Upper lobe of left lung (tissue), 6 donors: Measurements from ENCODE around the gene DNAJC28. TPM values are rescaled to one million over a fixed set of nuclear protein-coding genes. Genes with fewer than 3 reads are reported as not detected.
A peak's percentile ranks its signal among the peaks of the same experiment; 100 is the strongest.

ENCODE experiments used
- ATAC-seq, 2 donors: fragments of 200-7000 bp; cut with Tn5 transposase; one replicate each; pipeline ENCODE4 v1.9.1; 2022; ENCODE audit warnings: mild to moderate bottlenecking in 2 of 2, moderate library complexity in 2 of 2; ENCODE audit not compliant: low FRiP score in 2 of 2
- DNase-seq, 2 donors: peaks; one replicate each; pipeline ENCODE4 v3.0.0-alpha.2; 2019 to 2020
- H3K27ac ChIP-seq, 4 donors: fragments of 200-600 bp; sonication (generic); one replicate each; pipeline ENCODE4 v1.5.1; 2016 to 2019
- H3K27me3 ChIP-seq, 4 donors: fragments of 200-600 bp; sonication (generic); one replicate each; pipeline ENCODE4 v1.5.1; 2017 to 2019
- H3K36me3 ChIP-seq, 4 donors: fragments of 200-600 bp; sonication (generic); one replicate each; pipeline ENCODE4 v1.5.1; 2016 to 2019
- H3K4me1 ChIP-seq, 4 donors: fragments of 200-600 bp; sonication (generic); one replicate each; pipeline ENCODE4 v1.5.1; 2018 to 2019
- H3K4me3 ChIP-seq, 4 donors: fragments of 200-600 bp; sonication (generic); one replicate each; pipeline ENCODE4 v1.5.1; 2017 to 2019; ENCODE audit warnings: mild to moderate bottlenecking in 2 of 4, moderate library complexity in 1 of 4
- H3K9me3 ChIP-seq, 4 donors: fragments of 200-600 bp; sonication (generic); one replicate each; pipeline ENCODE4 v1.5.1; 2018 to 2019
- EP300 ChIP-seq, 4 donors: sonication (generic); formaldehyde crosslinking; IDR thresholded peaks; one replicate each; pipeline ENCODE4 v1.5.1; 2017; ENCODE audit warnings: antibody characterized with exemption in 4 of 4, control low read depth in 2 of 4
- POLR2A ChIP-seq, 4 donors: fragments of 450-650 bp; IDR thresholded peaks; one replicate each; pipeline ENCODE4 v1.5.1; 2016 to 2017; ENCODE audit warnings: antibody characterized with exemption in 4 of 4, mild to moderate bottlenecking in 2 of 4
- POLR2AphosphoS5 ChIP-seq, 2 donors: sonication (generic); formaldehyde crosslinking; IDR thresholded peaks; one replicate each; pipeline ENCODE4 v1.5.1; 2017; ENCODE audit warnings: antibody characterized with exemption in 2 of 2
- WGBS, 2 donors: methylation state at CpG; one replicate each; pipeline ENCODE4 v1.1.5; 2017 to 2018; 5-methylcytosine and 5-hydroxymethylcytosine counted together
- total RNA-seq, 6 donors: library from RNA; depleted of rRNA in 4 of 6; stranded (reverse); fragments of >200 nt in 4 of 6; gene quantifications; one replicate each; pipeline versions ENCODE4 v1.1.0 to v1.2.1, GENCODE V29; 2016 to 2021
- TF ChIP-seq, protein P1 (sequence below), 6 experiments: fragments of 450-650 bp in 4 of 6; fragments of 200-600 bp in 2 of 6; sonication (generic) in 2 of 6; IDR thresholded peaks; one replicate each; pipeline ENCODE4 v1.5.1; 2016 to 2019; ENCODE audit warnings: antibody characterized with exemption in 6 of 6
- donor health status: DM: no; HTN: no; CAD: no; lungs with moderate emphysema.
- donor health status: DM: no; HTN: yes; CAD: no; lungs with severe emphysema.

The DNAJC28 gene
- total RNA-seq, 6 donors from 2014 or later, result 0.55 to 3.1 (median 1.6) TPM

DNA sequence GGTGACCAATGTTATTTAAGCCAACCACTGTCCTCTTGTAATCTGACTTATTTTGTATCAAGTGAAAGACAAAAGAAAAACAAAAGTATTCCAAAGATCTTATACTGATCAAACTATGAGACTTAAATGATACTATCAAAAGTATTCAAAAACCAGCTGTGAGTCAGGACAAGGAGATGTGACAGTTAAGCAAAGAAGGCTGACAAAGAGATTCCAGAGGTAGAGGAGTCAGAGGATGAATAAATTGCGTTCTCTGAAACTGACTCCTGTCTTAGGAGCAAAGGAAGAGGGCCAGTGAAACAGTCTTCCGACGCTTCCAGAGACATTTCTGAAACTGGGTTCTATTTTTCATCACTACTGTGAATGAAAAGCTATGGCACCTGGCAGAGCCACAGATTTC, 32.7 kb downstream of the DNAJC28 start:
- no peaks in the 10 kb centered on the region for H3K27me3 ChIP-seq
- H3K4me1 ChIP-seq, result no peaks in the 10 kb centered on the region
- H3K9me3 ChIP-seq, result no peaks in the 10 kb centered on the region
- DNase-seq (no peak), ATAC-seq (no peak)
- TF ChIP-seq EP300 (IDR thresholded peaks at IDR 0.05) (no peak), POLR2A (IDR thresholded peaks at IDR 0.05) (no peak)
- TF ChIP-seq, protein P1, sequence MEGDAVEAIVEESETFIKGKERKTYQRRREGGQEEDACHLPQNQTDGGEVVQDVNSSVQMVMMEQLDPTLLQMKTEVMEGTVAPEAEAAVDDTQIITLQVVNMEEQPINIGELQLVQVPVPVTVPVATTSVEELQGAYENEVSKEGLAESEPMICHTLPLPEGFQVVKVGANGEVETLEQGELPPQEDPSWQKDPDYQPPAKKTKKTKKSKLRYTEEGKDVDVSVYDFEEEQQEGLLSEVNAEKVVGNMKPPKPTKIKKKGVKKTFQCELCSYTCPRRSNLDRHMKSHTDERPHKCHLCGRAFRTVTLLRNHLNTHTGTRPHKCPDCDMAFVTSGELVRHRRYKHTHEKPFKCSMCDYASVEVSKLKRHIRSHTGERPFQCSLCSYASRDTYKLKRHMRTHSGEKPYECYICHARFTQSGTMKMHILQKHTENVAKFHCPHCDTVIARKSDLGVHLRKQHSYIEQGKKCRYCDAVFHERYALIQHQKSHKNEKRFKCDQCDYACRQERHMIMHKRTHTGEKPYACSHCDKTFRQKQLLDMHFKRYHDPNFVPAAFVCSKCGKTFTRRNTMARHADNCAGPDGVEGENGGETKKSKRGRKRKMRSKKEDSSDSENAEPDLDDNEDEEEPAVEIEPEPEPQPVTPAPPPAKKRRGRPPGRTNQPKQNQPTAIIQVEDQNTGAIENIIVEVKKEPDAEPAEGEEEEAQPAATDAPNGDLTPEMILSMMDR (IDR thresholded peaks at IDR 0.05), result no peak
- 99% methylated on average over 3 of the region's 3 CpGs for WGBS, 2 donors
- peaks cover 3 to 78% (median 21%) of the 10 kb centered on the region in 4 donors for H3K36me3 ChIP-seq
- no peak overlapping the region for H3K27ac ChIP-seq
- H3K4me3 ChIP-seq, result no peak overlapping the region

DNA sequence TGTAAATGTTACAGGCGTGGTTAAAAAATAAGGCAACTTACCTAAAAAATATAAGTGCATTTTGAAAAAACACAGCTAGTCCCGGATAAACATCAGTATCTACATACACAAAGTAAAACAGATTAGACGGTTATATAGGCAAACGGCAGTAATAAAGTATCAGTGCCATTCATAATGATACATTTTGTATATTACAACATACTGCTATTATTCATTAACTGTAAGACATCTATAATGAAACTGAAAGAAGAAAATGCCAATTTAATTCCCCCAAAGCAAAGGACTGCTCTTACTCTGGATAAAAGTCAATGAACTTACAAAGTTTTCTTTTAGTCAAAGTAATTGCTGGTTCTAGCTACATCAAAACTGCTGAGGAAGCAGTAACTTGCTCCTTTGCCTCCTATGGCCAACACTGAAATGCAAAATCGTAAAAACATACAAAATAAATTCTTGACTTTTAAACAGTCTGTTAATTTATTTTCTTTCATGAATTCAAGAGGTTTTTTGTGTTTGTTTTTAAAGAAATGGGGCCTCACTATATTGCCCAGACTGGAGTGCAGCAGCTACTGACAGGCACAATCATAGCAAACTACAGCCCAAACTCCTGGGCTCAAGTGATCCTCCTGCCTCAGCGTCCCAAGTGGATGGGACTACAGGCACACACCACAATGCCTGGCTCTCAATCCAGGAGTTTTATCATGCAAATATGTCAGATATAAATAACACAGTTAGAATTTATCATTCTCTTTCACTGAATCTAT, 35.6 kb downstream of the DNAJC28 start:
- TF ChIP-seq POLR2AphosphoS5 (IDR thresholded peaks at IDR 0.05), result no peak
- TF ChIP-seq, protein P1 (IDR thresholded peaks at IDR 0.05), result no peak
- no peak for TF ChIP-seq EP300 (IDR thresholded peaks at IDR 0.05)
- TF ChIP-seq POLR2A (IDR thresholded peaks at IDR 0.05), result no peak
- Histone ChIP-seq H3K9me3 (no peaks in the 10 kb centered on the region), H3K36me3 (peaks cover 3 to 83% (median 19%) of the 10 kb centered on the region in 4 donors), H3K4me1 (peaks cover 0 to 7% (median 0%) of the 10 kb centered on the region in 4 donors), H3K27ac (no peak overlapping the region), H3K4me3 (no peak overlapping the region), H3K27me3 (no peaks in the 10 kb centered on the region)
- 84 to 88% methylated on average over 6 of the region's 6 CpGs for WGBS, 2 donors
- no peak for DNase-seq
- no peak for ATAC-seq

DNA sequence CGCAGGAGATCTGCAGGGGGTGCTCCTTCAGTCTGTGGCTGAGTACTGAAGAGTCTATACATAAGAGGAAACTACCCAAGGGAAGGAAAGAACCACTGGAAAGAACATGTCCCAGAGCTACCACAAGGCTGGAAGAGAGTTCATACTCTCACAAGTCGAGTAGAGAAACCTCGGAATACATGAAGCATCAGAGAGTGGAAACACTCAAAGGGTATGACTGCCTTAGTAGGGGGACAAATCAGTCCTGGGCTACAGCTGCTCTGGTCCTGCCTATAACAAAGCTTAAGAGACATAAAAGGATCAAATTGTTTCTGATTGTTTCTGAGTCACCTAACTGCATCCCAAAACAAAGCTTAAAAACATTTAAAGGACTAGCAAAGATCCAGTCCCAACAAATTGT, 39.2 kb downstream of the DNAJC28 start:
- WGBS, 2 donors, result 87 to 88% methylated on average over 3 of the region's 3 CpGs
- H3K4me1 ChIP-seq, result peaks cover 0 to 7% (median 0%) of the 10 kb centered on the region in 4 donors
- DNase-seq (no peak), ATAC-seq (no peak)
- no peaks in the 10 kb centered on the region for H3K27me3 ChIP-seq
- no peaks in the 10 kb centered on the region for H3K9me3 ChIP-seq
- TF ChIP-seq, protein P1 (IDR thresholded peaks at IDR 0.05), result no peak
- TF ChIP-seq POLR2A (IDR thresholded peaks at IDR 0.05), result no peak
- no peak for TF ChIP-seq POLR2AphosphoS5 (IDR thresholded peaks at IDR 0.05)
- TF ChIP-seq EP300 (IDR thresholded peaks at IDR 0.05), result no peak
- peak overlapping the region in 1 of 4 donors; percentile 10 for H3K27ac ChIP-seq
- no peak overlapping the region for H3K4me3 ChIP-seq
- peaks cover 0 to 64% (median 15%) of the 10 kb centered on the region in 4 donors for H3K36me3 ChIP-seq

DNA sequence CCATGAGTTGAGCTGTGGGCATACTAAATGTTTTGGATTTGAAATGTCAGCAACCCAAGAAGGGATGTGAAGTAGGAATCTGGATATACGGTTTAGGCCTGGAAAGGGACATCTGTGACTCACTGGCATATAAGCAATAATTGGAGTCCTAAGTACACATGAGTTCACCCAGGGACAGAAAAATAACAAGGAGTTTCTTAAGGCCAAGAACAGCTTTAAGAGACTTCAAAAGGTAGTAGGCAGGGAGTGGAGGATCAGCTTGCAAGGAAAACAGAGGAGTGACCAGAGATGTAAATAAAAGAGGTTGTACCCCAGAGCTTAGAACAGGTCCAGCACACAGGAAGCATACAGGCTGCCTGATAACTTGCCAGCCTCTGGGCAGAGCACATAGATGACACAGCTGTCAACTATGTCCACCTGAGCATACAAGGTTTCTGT, 39.9 kb downstream of the DNAJC28 start:
- ATAC-seq, result no peak
- WGBS, 2 donors, result 61 to 75% methylated on average over 1 of the region's 1 CpG
- no peak for DNase-seq
- Histone ChIP-seq H3K4me3 (no peak overlapping the region), H3K27ac (peak overlapping the region in 1 of 4 donors; percentile 29), H3K4me1 (peaks cover 0 to 7% (median 0%) of the 10 kb centered on the region in 4 donors), H3K27me3 (no peaks in the 10 kb centered on the region), H3K36me3 (peaks cover 0 to 64% (median 14%) of the 10 kb centered on the region in 4 donors), H3K9me3 (no peaks in the 10 kb centered on the region)
- no peak for TF ChIP-seq POLR2AphosphoS5 (IDR thresholded peaks at IDR 0.05)
- TF ChIP-seq POLR2A (IDR thresholded peaks at IDR 0.05), result no peak
- TF ChIP-seq EP300 (IDR thresholded peaks at IDR 0.05), result no peak
- TF ChIP-seq, protein P1 (IDR thresholded peaks at IDR 0.05), result no peak
